ENCODE data around the gene MESD. TPM values are rescaled to one million over a fixed set of nuclear protein-coding genes. Genes with fewer than 3 reads are reported as not detected.
"Not testable (repeated sequence)": the region's sequence is repeated elsewhere in the genome, so short reads cannot be mapped to it uniquely, and the experiment has no call there.

MESD gene
- total RNA-seq, 3 donors from 2014 or later (not counting 1 experiment from before 2014, with no cell fraction given): 14.7 to 26.0 (median 24.5) TPM

GRCh38 chr15:80967991-80968510 lies 21.6 kb downstream of the MESD start:
- H3K27me3 Mint-ChIP-seq (ENCODE audit: low read depth in 2 of 2): no peaks in the 10 kb centered on the region

GRCh38 chr15:80967451-80967850 lies 22.2 kb downstream of the MESD start:
- Mint-ChIP-seq H3K9me3 (no peaks in the 10 kb centered on the region), H3K4me3 (no peak overlapping the region), H3K27me3 (ENCODE audit: low read depth in 2 of 2) (no peaks in the 10 kb centered on the region), H3K4me1 (peaks cover 21 to 28% of the 10 kb centered on the region in 2 donors), H3K27ac (no peak overlapping the region), H3K36me3 (peaks cover 7% of the 10 kb centered on the region)
- 97% methylated on average over 3 of the region's 3 CpGs for WGBS (ENCODE audit: insufficient coverage)
- Histone ChIP-seq H3K27me3 (ENCODE audit: control insufficient read depth, insufficient read depth, low read length) (no peaks in the 10 kb centered on the region), H3K36me3 (ENCODE audit: control insufficient read depth, insufficient read depth, low read length) (peaks cover 6% of the 10 kb centered on the region), H3K27ac (ENCODE audit: low read length) (no peak overlapping the region), H3K9me3 (ENCODE audit: control insufficient read depth, insufficient read depth, low read length) (no peaks in the 10 kb centered on the region), H3K4me1 (ENCODE audit: control insufficient read depth, insufficient read depth, low read length) (no peaks in the 10 kb centered on the region), H3K4me3 (ENCODE audit: low read length) (no peak overlapping the region)
- intact Hi-C loops (cut with micrococcal nuclease): no loop called here
- DNase-seq (no peak), ATAC-seq (no peak)
- TF ChIP-seq CTCF (IDR thresholded peaks at IDR 0.05): no peak

More at GRCh38 chr15:80967991-80968510, 21.6 kb downstream of the MESD start:
- H3K27ac ChIP-seq (ENCODE audit: low read length): no peak overlapping the region
- H3K4me1 ChIP-seq (ENCODE audit: control insufficient read depth, insufficient read depth, low read length): no peaks in the 10 kb centered on the region
- Mint-ChIP-seq H3K27ac (no peak overlapping the region), H3K4me3 (no peak overlapping the region), H3K9me3 (no peaks in the 10 kb centered on the region), H3K4me1 (peaks cover 15 to 22% of the 10 kb centered on the region in 2 donors), H3K36me3 (peaks cover 7% of the 10 kb centered on the region)
- TF ChIP-seq CTCF (IDR thresholded peaks at IDR 0.05): no peak
- 94% methylated on average over 4 of the region's 4 CpGs for WGBS (ENCODE audit: insufficient coverage)
- H3K9me3 ChIP-seq (ENCODE audit: control insufficient read depth, insufficient read depth, low read length): no peaks in the 10 kb centered on the region
- intact Hi-C loops (cut with micrococcal nuclease): no loop called here
- no peak overlapping the region for H3K4me3 ChIP-seq (ENCODE audit: low read length)
- no peak for ATAC-seq
- DNase-seq: no peak
- no peaks in the 10 kb centered on the region for H3K27me3 ChIP-seq (ENCODE audit: control insufficient read depth, insufficient read depth, low read length)
- H3K36me3 ChIP-seq (ENCODE audit: control insufficient read depth, insufficient read depth, low read length): peaks cover 6% of the 10 kb centered on the region

GRCh38 chr15:80966431-80967197 lies 23.0 kb downstream of the MESD start:
- Mint-ChIP-seq H3K4me1 (peaks cover 26 to 34% of the 10 kb centered on the region in 2 donors), H3K36me3 (peaks cover 7% of the 10 kb centered on the region), H3K27me3 (ENCODE audit: low read depth in 2 of 2) (no peaks in the 10 kb centered on the region), H3K4me3 (no peak overlapping the region), H3K27ac (no peak overlapping the region), H3K9me3 (no peaks in the 10 kb centered on the region)
- Histone ChIP-seq H3K4me3 (ENCODE audit: low read length) (no peak overlapping the region), H3K36me3 (ENCODE audit: control insufficient read depth, insufficient read depth, low read length) (peaks cover 2% of the 10 kb centered on the region), H3K9me3 (ENCODE audit: control insufficient read depth, insufficient read depth, low read length) (no peaks in the 10 kb centered on the region), H3K27me3 (ENCODE audit: control insufficient read depth, insufficient read depth, low read length) (no peaks in the 10 kb centered on the region), H3K27ac (ENCODE audit: low read length) (no peak overlapping the region), H3K4me1 (ENCODE audit: control insufficient read depth, insufficient read depth, low read length) (no peaks in the 10 kb centered on the region)
- ATAC-seq (no peak), DNase-seq (no peak)
- WGBS (ENCODE audit: insufficient coverage): 96% methylated on average over 6 of the region's 8 CpGs
- intact Hi-C loops (cut with micrococcal nuclease): no loop called here
- no peak for TF ChIP-seq CTCF (IDR thresholded peaks at IDR 0.05)

GRCh38 chr15:80965454-80965853 lies 24.2 kb downstream of the MESD start:
- H3K27me3 ChIP-seq (ENCODE audit: control insufficient read depth, insufficient read depth, low read length); H3K36me3 Mint-ChIP-seq; H3K27ac Mint-ChIP-seq; ATAC-seq; H3K27me3 Mint-ChIP-seq (ENCODE audit: low read depth in 2 of 2); intact Hi-C loops (cut with micrococcal nuclease); H3K4me1 ChIP-seq (ENCODE audit: control insufficient read depth, insufficient read depth, low read length); H3K9me3 Mint-ChIP-seq; H3K4me3 Mint-ChIP-seq; H3K27ac ChIP-seq (ENCODE audit: low read length); DNase-seq; H3K4me3 ChIP-seq (ENCODE audit: low read length); H3K36me3 ChIP-seq (ENCODE audit: control insufficient read depth, insufficient read depth, low read length); H3K9me3 ChIP-seq (ENCODE audit: control insufficient read depth, insufficient read depth, low read length): not testable (repeated sequence)
- peaks cover 24 to 31% of the 10 kb centered on the region in 2 donors for H3K4me1 Mint-ChIP-seq

Data from natural killer cell (primary cell).